ENCODE data around the gene IGSF21. TPM values are rescaled to one million over a fixed set of nuclear protein-coding genes. Genes with fewer than 3 reads are reported as not detected.
A peak's percentile ranks its signal among the peaks of the same experiment; 100 is the strongest.

The IGSF21 gene
- total RNA-seq, 3 donors from 2014 or later (not counting 1 experiment from before 2014, with no cell fraction given) = not detected

- DNase-seq = peak in 1 of 2 donors; percentile 11
- Mint-ChIP-seq H3K9me3 (peaks cover 0 to 4% of the 10 kb centered on the region in 2 donors), H3K4me3 (no peak overlapping the region), H3K27me3 (ENCODE audit: low read depth in 2 of 2) (peaks cover 13 to 21% of the 10 kb centered on the region in 2 donors), H3K27ac (no peak overlapping the region), H3K4me1 (no peaks in the 10 kb centered on the region), H3K36me3 (no peaks in the 10 kb centered on the region)
- Histone ChIP-seq H3K27ac (ENCODE audit: low read length) (no peak overlapping the region), H3K4me1 (ENCODE audit: control insufficient read depth, insufficient read depth, low read length) (no peaks in the 10 kb centered on the region), H3K36me3 (ENCODE audit: control insufficient read depth, insufficient read depth, low read length) (no peaks in the 10 kb centered on the region), H3K4me3 (ENCODE audit: low read length) (no peak overlapping the region), H3K9me3 (ENCODE audit: control insufficient read depth, insufficient read depth, low read length) (no peaks in the 10 kb centered on the region), H3K27me3 (ENCODE audit: control insufficient read depth, insufficient read depth, low read length) (no peaks in the 10 kb centered on the region)
- ATAC-seq = no peak
- no peak for TF ChIP-seq CTCF (IDR thresholded peaks at IDR 0.05)
- 44% methylated on average over 18 of the region's 18 CpGs for WGBS (ENCODE audit: insufficient coverage)
- intact Hi-C loops (cut with micrococcal nuclease) = no loop called here
Observed at GRCh38 chr1:18256282-18257235, 149.0 kb downstream of the IGSF21 start.

- intact Hi-C loops (cut with micrococcal nuclease) = no loop called here
- no peak overlapping the region for H3K27ac ChIP-seq (ENCODE audit: low read length)
- no peaks in the 10 kb centered on the region for H3K4me1 ChIP-seq (ENCODE audit: control insufficient read depth, insufficient read depth, low read length)
- H3K4me3 ChIP-seq (ENCODE audit: low read length) = no peak overlapping the region
- H3K4me1 Mint-ChIP-seq = no peaks in the 10 kb centered on the region
- H3K36me3 Mint-ChIP-seq = no peaks in the 10 kb centered on the region
- 48% methylated on average over 3 of the region's 3 CpGs for WGBS (ENCODE audit: insufficient coverage)
- ATAC-seq (no peak), DNase-seq (no peak)
- H3K27me3 Mint-ChIP-seq (ENCODE audit: low read depth in 2 of 2) = peaks cover 13 to 21% of the 10 kb centered on the region in 2 donors
- no peak overlapping the region for H3K4me3 Mint-ChIP-seq
- no peak overlapping the region for H3K27ac Mint-ChIP-seq
- no peaks in the 10 kb centered on the region for H3K36me3 ChIP-seq (ENCODE audit: control insufficient read depth, insufficient read depth, low read length)
- no peaks in the 10 kb centered on the region for H3K27me3 ChIP-seq (ENCODE audit: control insufficient read depth, insufficient read depth, low read length)
- H3K9me3 ChIP-seq (ENCODE audit: control insufficient read depth, insufficient read depth, low read length) = no peaks in the 10 kb centered on the region
- no peak for TF ChIP-seq CTCF (IDR thresholded peaks at IDR 0.05)
- H3K9me3 Mint-ChIP-seq = peaks cover 0 to 4% of the 10 kb centered on the region in 2 donors
Observed at GRCh38 chr1:18257778-18258177, 150.2 kb downstream of the IGSF21 start.

- Histone ChIP-seq H3K9me3 (ENCODE audit: control insufficient read depth, insufficient read depth, low read length) (no peaks in the 10 kb centered on the region), H3K4me3 (ENCODE audit: low read length) (no peak overlapping the region), H3K36me3 (ENCODE audit: control insufficient read depth, insufficient read depth, low read length) (no peaks in the 10 kb centered on the region), H3K4me1 (ENCODE audit: control insufficient read depth, insufficient read depth, low read length) (no peaks in the 10 kb centered on the region), H3K27ac (ENCODE audit: low read length) (no peak overlapping the region), H3K27me3 (ENCODE audit: control insufficient read depth, insufficient read depth, low read length) (no peaks in the 10 kb centered on the region)
- no peaks in the 10 kb centered on the region for H3K36me3 Mint-ChIP-seq
- no peaks in the 10 kb centered on the region for H3K9me3 Mint-ChIP-seq
- no peaks in the 10 kb centered on the region for H3K4me1 Mint-ChIP-seq
- H3K27me3 Mint-ChIP-seq (ENCODE audit: low read depth in 2 of 2) = peaks cover 14 to 16% of the 10 kb centered on the region in 2 donors
- H3K27ac Mint-ChIP-seq = no peak overlapping the region
- intact Hi-C loops (cut with micrococcal nuclease) = no loop called here
- no peak for TF ChIP-seq CTCF (IDR thresholded peaks at IDR 0.05)
- no peak for DNase-seq
- ATAC-seq = no peak
- no peak overlapping the region for H3K4me3 Mint-ChIP-seq
- WGBS (ENCODE audit: insufficient coverage) = 56% methylated on average over 4 of the region's 4 CpGs
Observed at GRCh38 chr1:18261891-18262290, 154.3 kb downstream of the IGSF21 start.
